Epithelial cell of umbilical artery (primary cell): ENCODE data around the gene RAMP3. TPM values are rescaled to one million over a fixed set of nuclear protein-coding genes. Genes with fewer than 3 reads are reported as not detected.

Experiments
- total RNA-seq: library from RNA; depleted of rRNA; stranded (reverse); fragments of >200 nt; gene quantifications from 2 replicates; pipeline ENCODE4 v1.2.3, GENCODE V29; 2014

Gene RAMP3, protein sequence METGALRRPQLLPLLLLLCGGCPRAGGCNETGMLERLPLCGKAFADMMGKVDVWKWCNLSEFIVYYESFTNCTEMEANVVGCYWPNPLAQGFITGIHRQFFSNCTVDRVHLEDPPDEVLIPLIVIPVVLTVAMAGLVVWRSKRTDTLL
- total RNA-seq, result not detected in 2 replicates

DNA sequence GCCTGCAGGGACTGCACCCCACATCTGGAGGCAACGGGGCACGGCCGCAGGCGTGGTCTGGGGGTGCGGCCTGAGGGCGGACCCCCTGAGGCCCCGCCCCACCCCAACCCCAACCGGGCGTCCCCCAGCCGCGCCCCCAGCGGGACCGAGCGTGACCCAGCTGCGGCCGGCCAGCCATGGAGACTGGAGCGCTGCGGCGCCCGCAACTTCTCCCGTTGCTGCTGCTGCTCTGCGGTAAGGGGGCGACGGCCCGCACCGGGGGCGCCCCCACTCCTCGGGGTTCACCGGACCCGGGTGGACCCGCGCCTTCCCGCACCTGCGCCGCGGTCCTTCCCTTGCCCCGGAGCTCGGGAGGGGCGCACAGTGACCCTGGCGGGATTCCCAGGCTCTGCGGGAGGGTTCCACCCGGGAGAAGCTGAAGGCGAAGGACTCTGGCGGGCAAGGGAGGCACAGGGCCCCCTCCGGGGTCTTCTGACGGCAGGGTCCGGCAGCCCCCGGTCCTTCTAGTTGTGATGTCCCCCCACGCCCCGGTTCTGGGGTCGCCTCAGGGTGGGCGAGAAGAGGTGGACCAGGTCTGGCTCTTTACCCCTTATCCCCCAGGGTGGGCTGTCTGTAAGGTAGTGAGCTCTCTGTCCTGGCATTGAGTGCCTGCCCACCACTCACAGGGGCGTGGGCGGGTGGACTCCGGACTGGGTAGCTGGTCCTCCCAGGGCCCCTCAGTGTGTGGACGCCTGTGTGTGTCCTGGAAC, at the start of gene RAMP3:
Gene RAMP3 (plus strand): TSS at position 139 of the 749 bp plus-strand sequence. CDS start 38 bp downstream, at position 177.

DNA sequence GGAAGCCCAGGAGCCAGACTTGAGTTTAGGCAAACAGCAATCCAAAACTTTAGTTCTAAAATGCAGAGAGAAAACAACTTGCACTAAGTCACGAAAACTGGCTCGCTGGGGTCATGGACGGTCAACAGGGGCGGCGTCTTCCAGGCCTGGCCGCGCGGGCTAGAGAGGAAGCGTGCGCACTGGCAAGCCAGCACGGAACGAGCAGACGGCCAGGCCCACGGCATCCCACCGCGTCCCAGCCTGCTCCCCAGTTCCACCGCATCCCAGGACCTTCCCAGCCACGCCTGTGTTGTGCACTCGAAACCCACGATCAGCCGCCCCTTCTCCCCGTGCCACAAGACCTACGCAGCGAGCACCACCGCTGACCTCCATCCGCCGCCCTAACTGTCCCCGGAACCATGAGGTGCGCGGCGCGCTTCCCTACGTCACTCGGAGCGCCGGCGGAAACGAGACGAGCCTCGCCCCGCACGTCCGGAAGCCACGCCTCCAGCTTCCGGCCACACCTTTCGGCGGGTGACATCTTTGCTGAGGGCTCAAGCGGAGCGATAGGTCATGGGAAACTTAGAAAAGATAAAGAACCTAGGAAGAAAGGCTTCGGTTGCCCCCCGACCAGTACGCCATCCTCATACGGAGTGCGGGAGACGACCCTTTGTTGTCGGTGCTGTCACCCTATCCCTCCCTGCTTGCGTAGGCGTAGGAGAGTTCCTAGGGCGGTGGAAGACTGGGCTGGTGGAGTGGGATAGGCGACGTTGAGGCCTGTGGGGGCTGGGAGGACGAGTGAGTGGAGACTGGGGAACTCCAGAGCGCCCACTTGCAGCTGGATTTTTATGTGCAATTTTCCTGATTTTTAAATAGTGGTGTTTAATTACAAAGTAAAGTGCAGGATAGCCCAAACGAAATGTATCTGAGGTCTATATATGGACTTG, 46.0 kb upstream of the RAMP3 start, which contains the start of gene TBRG4:
Gene TBRG4 (minus strand): TSS at position 400 of the 926 bp plus-strand sequence. CDS start 2,460 bp downstream, outside the sequence.

Other genes starting within 250 kb of the RAMP3 start
- gene MYO1G, start 178.8 kb upstream of the RAMP3 start, total RNA-seq, result 0.15 and 0.32 TPM in 2 replicates
- gene CCM2, start 157.6 kb upstream of the RAMP3 start, total RNA-seq, result 63.1 and 65.6 TPM in 2 replicates
- under 0.01 and 0.32 TPM in 2 replicates for gene NACAD, start 68.8 kb upstream of the RAMP3 start, total RNA-seq
- gene TBRG4, start 46.1 kb upstream of the RAMP3 start, total RNA-seq, result 69.3 and 82.8 TPM in 2 replicates